GM12878 (cell line): Measurements from ENCODE around the gene POU6F2. TPM values are rescaled to one million over a fixed set of nuclear protein-coding genes. Genes with fewer than 3 reads are reported as not detected.

Source experiments
- ATAC-seq: fragments of 200-7000 bp; cut with Tn5 transposase; 3 replicates; pipeline ENCODE4 v1.9.1; 2020; ENCODE audit warnings: mild to moderate bottlenecking, moderate library complexity
- BruUV-seq: library from RNA; stranded (reverse); fragments of 400-500 nt; replicated peaks from 2 replicates; lab custom pipeline; 2021; lab: Mats Ljungman, UMichigan
- CTCF ChIA-PET: fragments of 300-600 bp; sonication (Branson Sonifier 250); formaldehyde crosslinking; extraction: SDS; loops from one replicate; lab custom pipeline; 2021; ENCODE audit warnings: inconsistent platforms; lab: Yijun Ruan, JAX
- POLR2A ChIA-PET: fragments of 350-600 bp; formaldehyde crosslinking; extraction: SDS; loops from one replicate; lab custom pipeline; 2021; ENCODE audit warnings: inconsistent platforms; lab: Charles Lee
- RAD21 ChIA-PET: fragments of 300-600 bp; sonication (Branson Sonifier 250); formaldehyde crosslinking; loops from one replicate; lab custom pipeline; 2023; ENCODE audit warnings: antibody characterized with exemption; ENCODE audit not compliant: unreplicated experiment; lab: Charles Lee
- SMC1A ChIA-PET: fragments of 300-600 bp; sonication (Branson Sonifier 250); formaldehyde crosslinking; loops from one replicate; lab custom pipeline; 2023; ENCODE audit not compliant: unreplicated experiment, uncharacterized antibody; lab: Charles Lee
- DNase-seq: peaks from one replicate; pipeline ENCODE4 v3.0.0-alpha.2; 2011; ENCODE audit warnings: low read depth, low spot score
- FAIRE-seq: peaks from 3 replicates; lab custom pipeline; 2011; peaks lifted over from hg19 to GRCh38; lab: Jason Lieb, UNC
- H2AFZ ChIP-seq: 2 replicates; pipeline ENCODE4 v1.6.0; 2011; ENCODE audit warnings: low read depth, low read length, control low read depth; ENCODE audit not compliant: control insufficient read depth
- H3K27ac ChIP-seq: 2 replicates; pipeline ENCODE4 v1.5.1; 2011; ENCODE audit warnings: control low read depth; ENCODE audit not compliant: control insufficient read depth, insufficient read depth
- H3K27me3 ChIP-seq, 2 experiments: replicated peaks in 1 of 2; 2 replicates each; pipeline versions ENCODE4 v1.6.0 to v1.6.1; 2011; ENCODE audit warnings: low read length in 1 of 2; ENCODE audit not compliant: control insufficient read depth in 2 of 2, insufficient read depth in 2 of 2
- H3K36me3 ChIP-seq, 2 experiments: 2 replicates each; pipeline ENCODE4 v1.5.1; 2011; ENCODE audit warnings: low read length in 1 of 2; ENCODE audit not compliant: control insufficient read depth in 2 of 2, insufficient read depth in 2 of 2
- H3K4me1 ChIP-seq: 2 replicates; pipeline ENCODE4 v1.6.1; 2011; ENCODE audit warnings: mild to moderate bottlenecking, low read length, moderate library complexity, mixed read lengths; ENCODE audit not compliant: control insufficient read depth, insufficient read depth
- H3K4me2 ChIP-seq: 2 replicates; pipeline ENCODE4 v1.6.0; 2011; ENCODE audit warnings: control low read depth; ENCODE audit not compliant: control insufficient read depth, insufficient read depth
- H3K4me3 ChIP-seq: fragments of 200-600 bp; sonication (generic); 2 replicates; pipeline ENCODE4 v1.5.1; 2016
- H3K79me2 ChIP-seq: 2 replicates; pipeline ENCODE4 v1.6.0; 2011; ENCODE audit warnings: low read length; ENCODE audit not compliant: control insufficient read depth, insufficient read depth
- H3K9ac ChIP-seq: 2 replicates; pipeline ENCODE4 v1.8.0; 2011; ENCODE audit warnings: low read length, control low read depth, mixed read lengths; ENCODE audit not compliant: control insufficient read depth, insufficient read depth
- H3K9me3 ChIP-seq: replicated peaks from 3 replicates; pipeline ENCODE4 v1.5.1; 2011; ENCODE audit warnings: mild to moderate bottlenecking, low read length; ENCODE audit not compliant: control insufficient read depth, insufficient read depth
- H4K20me1 ChIP-seq: 2 replicates; pipeline ENCODE4 v1.6.0; 2011; ENCODE audit not compliant: control insufficient read depth, insufficient read depth
- BACH1 ChIP-seq: fragments of 450-650 bp; IDR thresholded peaks from 2 replicates; pipeline ENCODE4 v1.6.1; 2017; ENCODE audit warnings: mild to moderate bottlenecking, borderline replicate concordance
- CEBPB ChIP-seq, 2 experiments: fragments of 150-350 bp in 1 of 2; IDR thresholded peaks; 2 replicates each; pipeline ENCODE4 v1.6.1; 2012 to 2014; ENCODE audit warnings: low read depth in 2 of 2, low read length in 2 of 2, borderline replicate concordance in 1 of 2, inconsistent platforms in 1 of 2
- EGR1 ChIP-seq, 2 experiments: IDR thresholded peaks; 1 replicate in 1 of 2; 2 replicates in 1 of 2; pipeline ENCODE4 v1.6.1; 2011 to 2012; ENCODE audit warnings: low read depth in 2 of 2, low read length in 2 of 2, borderline replicate concordance in 1 of 2, mild to moderate bottlenecking in 1 of 2, moderate library complexity in 1 of 2
- KDM1A ChIP-seq: fragments of 200-600 bp; sonication (generic); IDR thresholded peaks from 2 replicates; pipeline ENCODE4 v1.6.1; 2016; ENCODE audit warnings: borderline replicate concordance
- MTA3 ChIP-seq: IDR thresholded peaks from 2 replicates; pipeline ENCODE4 v1.6.1; 2012; ENCODE audit warnings: low read length, inconsistent platforms, borderline replicate concordance
- MYB ChIP-seq: fragments of 150-350 bp; IDR thresholded peaks from 2 replicates; pipeline ENCODE4 v1.6.1; 2014; ENCODE audit warnings: mild to moderate bottlenecking, low read depth, low read length, borderline replicate concordance
- NFYA ChIP-seq: IDR thresholded peaks from 2 replicates; pipeline ENCODE4 v1.6.1; 2011; ENCODE audit warnings: low read depth, mild to moderate bottlenecking, low read length, improper control_type of control experiment, borderline replicate concordance
- PAX8 ChIP-seq: fragments of 450-650 bp; IDR thresholded peaks from 2 replicates; pipeline ENCODE4 v1.6.1; 2017; ENCODE audit warnings: mild to moderate bottlenecking, moderate library complexity
- POLR2AphosphoS5 ChIP-seq: IDR thresholded peaks from 2 replicates; pipeline ENCODE4 v1.6.1; 2011; ENCODE audit warnings: mild to moderate bottlenecking, low read length, inconsistent platforms
- RBBP5 ChIP-seq: fragments of 200-600 bp; sonication (generic); conservative IDR thresholded peaks from 2 replicates; pipeline ENCODE4 v1.6.1; 2016
- RUNX3 ChIP-seq: IDR thresholded peaks from 2 replicates; pipeline ENCODE4 v1.6.1; 2012; ENCODE audit warnings: low read length, inconsistent platforms
- SMARCA5 ChIP-seq: fragments of 450-650 bp; IDR thresholded peaks from 2 replicates; pipeline ENCODE4 v1.6.1; 2017; ENCODE audit warnings: mild to moderate bottlenecking
- SMC3 ChIP-seq: IDR thresholded peaks from 2 replicates; pipeline ENCODE4 v1.6.1; 2011; ENCODE audit warnings: low read length, improper control_type of control experiment, borderline replicate concordance
- SP1 ChIP-seq: IDR thresholded peaks from one replicate; pipeline ENCODE4 v1.6.1; 2011; ENCODE audit warnings: low read depth, low read length
- SREBF2 ChIP-seq: IDR thresholded peaks from 2 replicates; pipeline ENCODE4 v1.6.1; 2012; ENCODE audit warnings: mild to moderate bottlenecking, low read length
- ZNF384 ChIP-seq: IDR thresholded peaks from 2 replicates; pipeline ENCODE4 v1.6.1; 2012; ENCODE audit warnings: low read depth, mild to moderate bottlenecking, low read length, improper control_type of control experiment, borderline replicate concordance
- WGBS: methylation state at CpG from one replicate; pipeline ENCODE4 v1.1.6; 2016; ENCODE audit warnings: low lambda C conversion rate; ENCODE audit not compliant: insufficient replicate concordance, insufficient coverage; ENCODE audit errors: missing lambda C conversion rate; 5-methylcytosine and 5-hydroxymethylcytosine counted together
- in situ Hi-C: fragments of 300-500 bp; cut with MboI; formaldehyde crosslinking; loops from 9 replicates; pipeline ENCODE4 v1.14.3; 2018; ENCODE audit warnings: mixed read lengths
- intact Hi-C: fragments of 100-400 bp; cut with micrococcal nuclease; formaldehyde crosslinking; loops from one replicate; pipeline ENCODE4 v1.14.2; 2022; ENCODE audit not compliant: unreplicated experiment
- polyA plus RNA-seq, 11 experiments: library from polyadenylated mRNA; depleted of rRNA in 4 of 11; unstranded in 6 of 11; stranded (reverse) in 5 of 11; fragments of >200 nt; fragmentation: Nextera tagmentation in 4 of 11; fragmentation: Illumina TruSeq in 1 of 11; extraction: Ambion mirVana in 4 of 11; extraction: Trizol in 1 of 11; gene quantifications; 1 replicate in 1 of 11; 2 replicates in 10 of 11; pipeline versions ENCODE4 v1.2.1 to v1.2.3, GENCODE V29; 2011 to 2016; ENCODE audit warnings: inconsistent platforms in 2 of 11, missing spikeins in 2 of 11, low read depth in 1 of 11
- total RNA-seq, 4 experiments: library from RNA; depleted of rRNA in 3 of 4; stranded (reverse); fragments of >200 nt in 3 of 4; fragmentation: Illumina TruSeq in 1 of 4; extraction: Trizol in 1 of 4; gene quantifications; 2 replicates each; pipeline versions ENCODE4 v1.2.1 to v1.2.3, GENCODE V29; 2013 to 2021

Gene POU6F2
- total and polyA plus RNA-seq, 10 of the 15 experiments (the other 5 are each of a cell fraction or from before 2014, with no cell fraction given), result 0.10 TPM; not detected in 9

GRCh38 chr7:39130274-39130673 lies 152.6 kb downstream of the POU6F2 start:
- no peaks in the 10 kb centered on the region for H3K4me1 ChIP-seq
- in situ Hi-C loops (no loop called here), intact Hi-C loops (no loop called here)
- peak; percentile 62 for ATAC-seq
- 42% methylated on average over 3 of the region's 3 CpGs for WGBS
- no peak overlapping the region for H3K4me3 ChIP-seq
- no peak for FAIRE-seq
- RAD21 ChIA-PET, result no interaction called here
- H3K9ac ChIP-seq, result no peak overlapping the region
- no peaks in the 10 kb centered on the region for H3K36me3 ChIP-seq
- no peaks in the 10 kb centered on the region for H3K9me3 ChIP-seq
- POLR2A ChIA-PET, result interaction anchor here (0.7 kb wide), 1 partner anchor 973 kb away, joined by 3 read pairs; no protein-coding TSS in a partner anchor
- SMC1A ChIA-PET, result interaction anchor here (0.6 kb wide), 1 partner anchor 193 kb away, joined by 3 read pairs; no protein-coding TSS in a partner anchor
- no peak for DNase-seq
- no peaks in the 10 kb centered on the region for H3K27me3 ChIP-seq
- TF ChIP-seq KDM1A (no peak), MTA3 (no peak), SMARCA5 (no peak), RBBP5 (no peak), EGR1 (IDR thresholded peaks at IDR 0.05; ENCODE audit: borderline replicate concordance in 1 of 2, low read depth in 2 of 2, low read length in 2 of 2) (no peak), SP1 (no peak), NFYA (no peak)
- H3K79me2 ChIP-seq, result no peaks in the 10 kb centered on the region
- H2AFZ ChIP-seq, result no peak overlapping the region
- H4K20me1 ChIP-seq, result no peaks in the 10 kb centered on the region
- CTCF ChIA-PET, result interaction anchor here (0.7 to 0.8 kb wide), 2 partner anchors 9 to 731 kb away, joined by 3 read pairs; no protein-coding TSS in a partner anchor
- no TSS peak for BruUV-seq
- H3K4me2 ChIP-seq, result no peak overlapping the region
- H3K27ac ChIP-seq, result no peak overlapping the region

GRCh38 chr7:39130857-39131526 lies 153.3 kb downstream of the POU6F2 start:
- Histone ChIP-seq H3K27ac (no peak overlapping the region), H3K4me2 (no peak overlapping the region), H2AFZ (no peak overlapping the region), H3K4me3 (no peak overlapping the region), H3K27me3 (no peaks in the 10 kb centered on the region), H3K79me2 (no peaks in the 10 kb centered on the region), H3K9ac (no peak overlapping the region), H4K20me1 (no peaks in the 10 kb centered on the region), H3K4me1 (no peaks in the 10 kb centered on the region), H3K9me3 (no peaks in the 10 kb centered on the region), H3K36me3 (no peaks in the 10 kb centered on the region)
- peak; percentile 21 for ATAC-seq
- CTCF ChIA-PET, result interaction anchor here (0.8 kb wide), 1 partner anchor 732 kb away, joined by 3 read pairs; no protein-coding TSS in a partner anchor
- no peak for DNase-seq
- no peak for FAIRE-seq
- WGBS, result 40% methylated on average over 26 of the region's 26 CpGs
- SMC1A ChIA-PET, result interaction anchor here (0.6 kb wide), 1 partner anchor 192 kb away, joined by 3 read pairs; no protein-coding TSS in a partner anchor
- RAD21 ChIA-PET, result interaction anchor here (0.5 kb wide), 1 partner anchor 313 kb away, joined by 3 read pairs; no protein-coding TSS in a partner anchor
- TF ChIP-seq MYB (no peak), BACH1 (no peak), CEBPB (IDR thresholded peaks at IDR 0.05; ENCODE audit: borderline replicate concordance in 1 of 2, low read depth in 2 of 2, low read length in 2 of 2) (no peak), ZNF384 (no peak), POLR2AphosphoS5 (no peak), SMC3 (no peak), SMARCA5 (no peak), PAX8 (no peak), SREBF2 (no peak), RUNX3 (no peak)
- POLR2A ChIA-PET, result no interaction called here
- intact Hi-C loops (no loop called here), in situ Hi-C loops (no loop called here)
- BruUV-seq, result no TSS peak
